H1 (cell line): ENCODE data around the gene LRRC25. TPM values are rescaled to one million over a fixed set of nuclear protein-coding genes. Genes with fewer than 3 reads are reported as not detected.

Source experiments
- CTCF ChIA-PET: fragments of 300-600 bp; sonication (Branson Sonifier 250); formaldehyde crosslinking; loops from one replicate; lab custom pipeline; 2021; ENCODE audit not compliant: partially characterized antibody; lab: Charles Lee
- POLR2A ChIA-PET: fragments of 300-600 bp; sonication (Branson Sonifier 250); formaldehyde crosslinking; loops from one replicate; lab custom pipeline; 2021; ENCODE audit warnings: inconsistent platforms; ENCODE audit not compliant: partially characterized antibody; lab: Charles Lee
- DNase-seq, 2 experiments: peaks; one replicate each; pipeline versions ENCODE4 v3.0.0 to v3.0.0-alpha.2; 2010 to 2022; ENCODE audit warnings: low spot score in 2 of 2, low read depth in 1 of 2, mixed read lengths in 1 of 2
- FAIRE-seq: peaks from 2 replicates; lab custom pipeline; 2011; peaks lifted over from hg19 to GRCh38; lab: Jason Lieb, UNC
- H2AFZ ChIP-seq: 2 replicates; pipeline ENCODE4 v1.8.1; 2012; ENCODE audit warnings: low read length, inconsistent platforms
- H2AK5ac ChIP-seq: 2 replicates; pipeline ENCODE4 v1.6.1; 2013; ENCODE audit warnings: low read depth, low read length
- H2BK120ac ChIP-seq: replicated peaks from 2 replicates; pipeline ENCODE3; 2013; ENCODE audit warnings: low read depth, low read length, inconsistent platforms
- H2BK12ac ChIP-seq: 2 replicates; pipeline ENCODE4 v1.6.1; 2013; ENCODE audit warnings: low read depth, low read length
- H2BK15ac ChIP-seq: 2 replicates; pipeline ENCODE4 v1.6.1; 2013; ENCODE audit warnings: low read length
- H2BK20ac ChIP-seq: 2 replicates; pipeline ENCODE4 v1.6.1; 2013; ENCODE audit warnings: low read length
- H2BK5ac ChIP-seq: 2 replicates; pipeline ENCODE4 v1.6.1; 2013; ENCODE audit warnings: low read depth, low read length
- H3K14ac ChIP-seq: 2 replicates; pipeline ENCODE4 v1.6.1; 2013; ENCODE audit warnings: inconsistent platforms; ENCODE audit not compliant: insufficient read length
- H3K18ac ChIP-seq: 2 replicates; pipeline ENCODE4 v1.6.1; 2013; ENCODE audit warnings: low read length; ENCODE audit errors: extremely low read depth
- H3K23ac ChIP-seq: 2 replicates; pipeline ENCODE4 v1.6.1; 2013; ENCODE audit warnings: inconsistent platforms; ENCODE audit not compliant: insufficient read length
- H3K23me2 ChIP-seq: 2 replicates; pipeline ENCODE4 v1.6.1; 2013; ENCODE audit warnings: low read depth, low read length
- H3K27ac ChIP-seq: 2 replicates; pipeline ENCODE4 v1.6.1; 2011; ENCODE audit warnings: low read depth, low read length, inconsistent platforms
- H3K27me3 ChIP-seq, 4 experiments: replicated peaks in 1 of 4; 1 replicate in 1 of 4; 2 replicates in 3 of 4; pipeline versions ENCODE4 v1.6.1 to v1.8.1; 2011 to 2013; ENCODE audit warnings: low read length in 3 of 4, mild to moderate bottlenecking in 3 of 4, inconsistent platforms in 2 of 4, mixed read lengths in 2 of 4, moderate library complexity in 1 of 4; ENCODE audit not compliant: control insufficient read depth in 3 of 4, insufficient read depth in 3 of 4; ENCODE audit errors: extremely low read depth in 1 of 4
- H3K36me3 ChIP-seq, 4 experiments: 2 replicates each; pipeline versions ENCODE4 v1.6.1 to v1.8.1; 2011 to 2013; ENCODE audit warnings: mild to moderate bottlenecking in 4 of 4, low read length in 3 of 4, moderate library complexity in 2 of 4, control low read depth in 1 of 4, inconsistent platforms in 1 of 4; ENCODE audit not compliant: insufficient read depth in 4 of 4, control insufficient read depth in 2 of 4
- H3K4ac ChIP-seq: replicated peaks from 2 replicates; pipeline ENCODE3; 2013; ENCODE audit warnings: low read length, low read depth, mixed read lengths, inconsistent platforms; ENCODE audit not compliant: insufficient read length
- H3K4me1 ChIP-seq, 4 experiments: replicated peaks in 1 of 4; 1 replicate in 1 of 4; 2 replicates in 3 of 4; pipeline versions ENCODE4 v1.6.1 to v1.8.1; 2011 to 2013; ENCODE audit warnings: low read length in 3 of 4, inconsistent platforms in 2 of 4, mixed read lengths in 1 of 4; ENCODE audit not compliant: insufficient read depth in 4 of 4, control insufficient read depth in 3 of 4
- H3K4me2 ChIP-seq, 2 experiments: 2 replicates each; pipeline versions ENCODE4 v1.6.1 to v1.8.1; 2011 to 2013; ENCODE audit warnings: low read depth in 2 of 2, low read length in 2 of 2, control low read depth in 1 of 2, inconsistent platforms in 1 of 2, mild to moderate bottlenecking in 1 of 2; ENCODE audit not compliant: insufficient read depth in 1 of 2
- H3K4me3 ChIP-seq, 4 experiments: fragments of 200-600, 300-600 bp in 1 of 4; sonication (generic), shearing (Covaris generic), sonication (Bioruptor Twin) in 1 of 4; 2 replicates each; pipeline versions ENCODE4 v1.5.1 to v1.8.1; 2011 to 2016; ENCODE audit warnings: low read length in 4 of 4, low read depth in 3 of 4, control low read depth in 2 of 4, inconsistent platforms in 2 of 4, mild to moderate bottlenecking in 2 of 4, mixed read lengths in 1 of 4, moderate library complexity in 1 of 4; ENCODE audit not compliant: insufficient read depth in 2 of 4; ENCODE audit errors: extremely low read depth in 1 of 4
- H3K56ac ChIP-seq: replicated peaks from 2 replicates; pipeline ENCODE3; 2013; ENCODE audit warnings: low read depth, mild to moderate bottlenecking, mixed read lengths, low read length, inconsistent platforms; ENCODE audit not compliant: insufficient read length
- H3K79me1 ChIP-seq: 2 replicates; pipeline ENCODE4 v1.6.1; 2013; ENCODE audit warnings: low read depth, low read length, control low read depth
- H3K79me2 ChIP-seq, 2 experiments: 2 replicates each; pipeline versions ENCODE4 v1.6.1 to v1.8.1; 2012 to 2013; ENCODE audit warnings: low read length in 2 of 2, mild to moderate bottlenecking in 2 of 2, inconsistent platforms in 1 of 2; ENCODE audit not compliant: insufficient read depth in 2 of 2, control insufficient read depth in 1 of 2
- H3K9ac ChIP-seq, 4 experiments: replicated peaks in 1 of 4; 1 replicate in 1 of 4; 2 replicates in 3 of 4; pipeline versions ENCODE4 v1.6.1 to v1.8.1; 2011 to 2013; ENCODE audit warnings: low read depth in 3 of 4, low read length in 3 of 4, control low read depth in 2 of 4, mild to moderate bottlenecking in 2 of 4, moderate library complexity in 2 of 4, inconsistent platforms in 1 of 4; ENCODE audit errors: extremely low read depth in 1 of 4
- H3K9me3 ChIP-seq, 2 experiments: 2 replicates each; pipeline versions ENCODE4 v1.6.1 to v1.8.1; 2012 to 2013; ENCODE audit warnings: mild to moderate bottlenecking in 2 of 2, moderate library complexity in 2 of 2, control low read depth in 1 of 2, inconsistent platforms in 1 of 2, low read depth in 1 of 2, low read length in 1 of 2, mixed read lengths in 1 of 2; ENCODE audit not compliant: insufficient read depth in 2 of 2
- H4K20me1 ChIP-seq, 2 experiments: replicated peaks in 1 of 2; 2 replicates each; pipeline versions ENCODE3 to v1.8.1; 2011 to 2013; ENCODE audit warnings: inconsistent platforms in 2 of 2, low read length in 2 of 2, mild to moderate bottlenecking in 1 of 2; ENCODE audit not compliant: insufficient read depth in 2 of 2, control insufficient read depth in 1 of 2
- H4K5ac ChIP-seq: 2 replicates; pipeline ENCODE4 v1.6.1; 2013; ENCODE audit warnings: low read length, low read depth, mixed read lengths, inconsistent platforms; ENCODE audit not compliant: insufficient read length
- H4K8ac ChIP-seq: 2 replicates; pipeline ENCODE4 v1.8.0; 2013; ENCODE audit warnings: mild to moderate bottlenecking, moderate library complexity, low read length, inconsistent platforms; ENCODE audit not compliant: insufficient read depth; ENCODE audit errors: extremely low read depth
- H4K91ac ChIP-seq: replicated peaks from 2 replicates; pipeline ENCODE3; 2013; ENCODE audit warnings: low read length, mixed read lengths, inconsistent platforms; ENCODE audit not compliant: insufficient read length
- CEBPB ChIP-seq: IDR thresholded peaks from 2 replicates; pipeline ENCODE4 v1.6.1; 2012; ENCODE audit warnings: low read depth, low read length
- CREB1 ChIP-seq: IDR thresholded peaks from 2 replicates; pipeline ENCODE4 v1.6.1; 2012; ENCODE audit warnings: inconsistent platforms
- CTCF ChIP-seq, 3 experiments: IDR thresholded peaks; 1 replicate in 2 of 3; 2 replicates in 1 of 3; pipeline versions ENCODE4 v1.5.1 to v1.6.1; 2011; ENCODE audit warnings: low read length in 3 of 3, mild to moderate bottlenecking in 3 of 3, inconsistent platforms in 2 of 3, low read depth in 1 of 3, moderate library complexity in 1 of 3; ENCODE audit not compliant: insufficient read depth in 1 of 3; ENCODE audit errors: control extremely low read depth in 1 of 3
- KDM4A ChIP-seq: IDR thresholded peaks from one replicate; pipeline ENCODE4 v1.7.1; 2012; ENCODE audit warnings: low read depth, mild to moderate bottlenecking, moderate library complexity, low read length, inconsistent platforms; ENCODE audit not compliant: severe bottlenecking
- KDM5A ChIP-seq: fragments of 200-600 bp; IDR thresholded peaks from 2 replicates; pipeline ENCODE4 v1.7.1; 2012; ENCODE audit warnings: mild to moderate bottlenecking, low read length, inconsistent platforms, mixed read lengths
- POU5F1 ChIP-seq: IDR thresholded peaks from 2 replicates; pipeline ENCODE4 v1.6.1; 2011; ENCODE audit warnings: low read depth, mild to moderate bottlenecking, low read length, moderate library complexity
- RNF2 ChIP-seq: fragments of 200-900, 300-1000 bp; sonication (generic); IDR thresholded peaks from 2 replicates; pipeline ENCODE4 v1.7.1; 2016; ENCODE audit warnings: borderline replicate concordance, low read depth, mild to moderate bottlenecking, antibody characterized with exemption, low read length; ENCODE audit not compliant: poor library complexity, severe bottlenecking; ENCODE audit errors: missing control alignments
- SUZ12 ChIP-seq: fragments of 200-600 bp; sonication (generic); IDR thresholded peaks from 2 replicates; pipeline ENCODE4 v1.6.1; 2012; ENCODE audit warnings: mild to moderate bottlenecking, inconsistent platforms, low read length, moderate library complexity, mixed read lengths
- WGBS, 2 experiments: shearing (Covaris generic) in 1 of 2; methylation state at CpG; one replicate each; pipeline versions ENCODE4 v1.1.6 to v1.1.7; 2013 to 2015; ENCODE audit warnings: low lambda C conversion rate in 2 of 2, mixed read lengths in 2 of 2, inconsistent platforms in 1 of 2, low coverage in 1 of 2, missing lambda C conversion rate in 1 of 2; ENCODE audit not compliant: insufficient replicate concordance in 2 of 2, insufficient coverage in 1 of 2, insufficient read length in 1 of 2; ENCODE audit errors: extremely low coverage in 1 of 2, missing lambda C conversion rate in 1 of 2; 5-methylcytosine and 5-hydroxymethylcytosine counted together
- polyA plus RNA-seq, 7 experiments: library from polyadenylated mRNA; depleted of rRNA in 3 of 7; stranded (reverse) in 5 of 7; unstranded in 2 of 7; fragments of >200 nt in 5 of 7; fragments of 200-250 nt in 2 of 7; gene quantifications; 1 replicate in 5 of 7; 2 replicates in 1 of 7; 4 replicates in 1 of 7; pipeline versions ENCODE4 v1.2.1 to v1.2.3, GENCODE V29; 2011 to 2013; ENCODE audit warnings: missing spikeins in 2 of 7, mixed read lengths in 2 of 7
- total RNA-seq: library from RNA; stranded (reverse); fragmentation: NEBNext Ultra II Directional; extraction: Animal tissue kit (Norgen Biotek cat#: 25700); gene quantifications from 2 replicates; pipeline ENCODE4 v1.2.1, GENCODE V29; 2021
- TF ChIP-seq, protein P1 (sequence below): IDR thresholded peaks from 2 replicates; pipeline ENCODE4 v1.6.1; 2012; ENCODE audit warnings: low read length, inconsistent platforms

The LRRC25 gene
- total and polyA plus RNA-seq, 2 of the 8 experiments (the other 6 are each of a cell fraction or from before 2014, with no cell fraction given) = 0.20 to 0.41 TPM

DNA sequence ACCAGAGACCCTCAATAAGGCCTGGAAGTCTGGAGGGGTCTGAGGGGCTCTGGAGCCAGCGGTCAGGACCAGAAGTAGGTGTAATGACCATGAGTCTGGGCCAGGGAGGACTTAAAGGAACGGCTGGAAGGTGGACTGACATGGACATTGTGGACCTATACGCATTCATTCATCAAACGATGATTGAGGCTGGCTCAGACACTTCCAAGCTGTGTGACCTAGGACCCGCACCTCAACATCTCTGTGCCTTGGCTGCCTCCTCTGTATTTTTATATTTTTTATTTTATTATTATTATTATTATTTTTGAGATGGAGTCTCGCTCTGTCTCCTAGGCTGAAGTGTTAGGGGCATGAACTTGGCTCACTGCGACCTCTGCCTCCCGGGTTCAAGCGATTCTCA, 9.3 kb upstream of the LRRC25 start:
- Histone ChIP-seq H2AK5ac (no peak overlapping the region), H2BK120ac (no peak overlapping the region), H3K14ac (no peak overlapping the region), H2BK20ac (no peak overlapping the region), H4K91ac (no peak overlapping the region), H3K4me2 (no peak overlapping the region), H3K9me3 (no peaks in the 10 kb centered on the region), H4K5ac (no peak overlapping the region), H3K36me3 (no peaks in the 10 kb centered on the region), H3K4me3 (no peak overlapping the region), H3K79me2 (no peaks in the 10 kb centered on the region), H4K20me1 (no peaks in the 10 kb centered on the region), H2BK5ac (0 out of 2 replicates have a peak overlapping the region, but pooled peaks have one; percentile 40), H3K27me3 (no peaks in the 10 kb centered on the region), H2BK12ac (no peak overlapping the region), H4K8ac (0 out of 2 replicates have a peak overlapping the region, but pooled peaks have one; percentile 35), H3K9ac (no peak overlapping the region), H3K18ac (no peak overlapping the region), H3K4ac (no peak overlapping the region), H3K79me1 (no peaks in the 10 kb centered on the region), H3K23me2 (no peaks in the 10 kb centered on the region), H3K56ac (no peak overlapping the region), H3K4me1 (no peaks in the 10 kb centered on the region), H2AFZ (no peak overlapping the region), H3K23ac (no peak overlapping the region), H2BK15ac (0 out of 2 replicates have a peak overlapping the region, but pooled peaks have one; percentile 92), H3K27ac (no peak overlapping the region)
- DNase-seq (no peak), FAIRE-seq (no peak)
- POLR2A ChIA-PET = interaction anchor here (0.6 to 1.6 kb wide), 2 partner anchors 35 to 125 kb away, joined by 3 to 7 read pairs; partner anchors contain the start of gene JUND
- 90% methylated on average over 9 of the region's 9 CpGs; no CpG with 5 or more reads in 1 of the 2 experiments for WGBS, 2 experiments
- CTCF ChIA-PET = interaction anchor here (0.6 to 12.8 kb wide), 10 partner anchors 9 to 131 kb away, joined by 3 to 174 read pairs (median 4); partner anchors contain the start of genes GDF15 and LRRC25
- TF ChIP-seq KDM5A (no peak), POU5F1 (no peak), RNF2 (no peak), CEBPB (no peak), CTCF (IDR thresholded peaks at IDR 0.05; ENCODE audit: control extremely low read depth in 1 of 3, insufficient read depth in 1 of 3, low read depth in 1 of 3, low read length in 3 of 3) (no peak), SUZ12 (no peak), CREB1 (no peak), KDM4A (no peak)
- TF ChIP-seq, protein P1, sequence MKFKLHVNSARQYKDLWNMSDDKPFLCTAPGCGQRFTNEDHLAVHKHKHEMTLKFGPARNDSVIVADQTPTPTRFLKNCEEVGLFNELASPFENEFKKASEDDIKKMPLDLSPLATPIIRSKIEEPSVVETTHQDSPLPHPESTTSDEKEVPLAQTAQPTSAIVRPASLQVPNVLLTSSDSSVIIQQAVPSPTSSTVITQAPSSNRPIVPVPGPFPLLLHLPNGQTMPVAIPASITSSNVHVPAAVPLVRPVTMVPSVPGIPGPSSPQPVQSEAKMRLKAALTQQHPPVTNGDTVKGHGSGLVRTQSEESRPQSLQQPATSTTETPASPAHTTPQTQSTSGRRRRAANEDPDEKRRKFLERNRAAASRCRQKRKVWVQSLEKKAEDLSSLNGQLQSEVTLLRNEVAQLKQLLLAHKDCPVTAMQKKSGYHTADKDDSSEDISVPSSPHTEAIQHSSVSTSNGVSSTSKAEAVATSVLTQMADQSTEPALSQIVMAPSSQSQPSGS = no peak
